Cardiac septum (tissue), 1 donor: ENCODE measurements around the gene AMIGO2. TPM values are rescaled to one million over a fixed set of nuclear protein-coding genes. Genes with fewer than 3 reads are reported as not detected.
"Not testable (repeated sequence)": the region's sequence is repeated elsewhere in the genome, so short reads cannot be mapped to it uniquely, and the experiment has no call there.

ENCODE experiments used
- DNase-seq: peaks from one replicate; pipeline ENCODE4 v3.0.0-alpha.2; 2020; ENCODE audit warnings: low spot score
- intact Hi-C: fragments of 100-400 bp; cut with DNase I; formaldehyde crosslinking; loops from one replicate; pipeline ENCODE4 v1.14.0; 2022
- long read RNA-seq: library from polyadenylated mRNA; unstranded; transcript quantifications from one replicate; pipeline ENCODE4 v2.0.0, GENCODE V29; 2021
- total RNA-seq: library from RNA; stranded (reverse); fragmentation: NEBNext Ultra II Directional; extraction: Animal tissue kit (Norgen Biotek cat#: 25700); gene quantifications from one replicate; pipeline ENCODE4 v1.2.1, GENCODE V29; 2021
- donor health status: DM: no; HTN: no; CAD: no.

Gene AMIGO2, protein sequence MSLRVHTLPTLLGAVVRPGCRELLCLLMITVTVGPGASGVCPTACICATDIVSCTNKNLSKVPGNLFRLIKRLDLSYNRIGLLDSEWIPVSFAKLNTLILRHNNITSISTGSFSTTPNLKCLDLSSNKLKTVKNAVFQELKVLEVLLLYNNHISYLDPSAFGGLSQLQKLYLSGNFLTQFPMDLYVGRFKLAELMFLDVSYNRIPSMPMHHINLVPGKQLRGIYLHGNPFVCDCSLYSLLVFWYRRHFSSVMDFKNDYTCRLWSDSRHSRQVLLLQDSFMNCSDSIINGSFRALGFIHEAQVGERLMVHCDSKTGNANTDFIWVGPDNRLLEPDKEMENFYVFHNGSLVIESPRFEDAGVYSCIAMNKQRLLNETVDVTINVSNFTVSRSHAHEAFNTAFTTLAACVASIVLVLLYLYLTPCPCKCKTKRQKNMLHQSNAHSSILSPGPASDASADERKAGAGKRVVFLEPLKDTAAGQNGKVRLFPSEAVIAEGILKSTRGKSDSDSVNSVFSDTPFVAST
- total RNA-seq, result 1.3 TPM
- long read RNA-seq, partial matches to known transcripts, result 0 of 1 reads
- long read RNA-seq, other reads (novel, unspliced or antisense), result 0 of 1 reads

DNA sequence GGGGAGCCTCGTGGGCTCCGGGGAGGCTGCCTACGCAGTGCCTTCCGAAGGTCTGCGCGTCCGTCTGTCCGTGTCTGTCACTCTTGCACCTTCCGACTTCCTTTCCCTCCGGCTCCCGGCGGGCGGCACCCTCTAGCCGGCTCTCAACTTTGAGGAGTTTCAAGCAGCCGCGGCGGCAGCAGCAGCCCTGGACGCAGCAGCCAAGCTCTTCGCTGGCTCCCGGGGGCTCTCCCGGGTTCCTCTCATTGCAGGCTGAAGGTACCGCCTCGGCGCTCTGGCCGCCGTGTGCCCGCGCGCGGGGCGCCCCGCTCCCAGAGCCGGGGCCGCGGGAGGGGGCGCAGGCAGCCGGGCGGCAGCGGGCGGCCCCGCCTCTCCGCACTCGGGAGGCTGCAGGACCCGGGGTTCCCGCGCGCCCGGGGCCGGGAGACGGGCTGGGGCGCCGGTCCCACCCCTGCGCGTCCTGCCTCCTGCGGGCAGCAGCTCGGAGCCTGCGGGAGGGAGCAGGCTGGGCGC lies at the start of gene AMIGO2, which contains the start of gene PCED1B:
Gene AMIGO2, minus strand, starts transcription at position 492 of the 513 bp plus-strand sequence. CDS start 957 bp downstream, outside the sequence.
Gene PCED1B, plus strand, starts transcription at position 154 of the 513 bp plus-strand sequence. CDS start 155,443 bp downstream, outside the sequence.
- intact Hi-C loops, result loop anchor here (10.0 kb wide), 1 partner anchor 145 kb away; no protein-coding TSS in a partner anchor
- peak; percentile 87 for DNase-seq

DNA sequence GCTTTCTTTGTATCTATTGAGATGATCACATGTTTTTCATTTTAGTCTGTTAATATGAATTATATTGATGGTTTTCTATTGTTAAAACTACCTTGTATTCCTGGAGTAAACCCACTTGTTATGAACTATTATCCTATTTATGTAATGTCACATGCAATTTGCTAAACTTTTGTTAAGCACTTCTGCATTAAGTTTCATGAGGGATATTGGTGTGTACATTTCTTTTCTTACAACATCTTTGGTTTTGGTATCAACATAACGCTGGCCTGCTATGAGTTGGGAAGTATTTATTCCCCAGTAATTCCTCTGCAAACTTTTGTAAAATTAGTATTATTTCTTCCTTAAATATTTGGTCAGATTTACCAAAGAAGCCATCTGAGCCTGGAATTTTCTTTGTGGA lies 46.5 kb upstream of the AMIGO2 start:
- intact Hi-C loops, result no loop called here

DNA sequence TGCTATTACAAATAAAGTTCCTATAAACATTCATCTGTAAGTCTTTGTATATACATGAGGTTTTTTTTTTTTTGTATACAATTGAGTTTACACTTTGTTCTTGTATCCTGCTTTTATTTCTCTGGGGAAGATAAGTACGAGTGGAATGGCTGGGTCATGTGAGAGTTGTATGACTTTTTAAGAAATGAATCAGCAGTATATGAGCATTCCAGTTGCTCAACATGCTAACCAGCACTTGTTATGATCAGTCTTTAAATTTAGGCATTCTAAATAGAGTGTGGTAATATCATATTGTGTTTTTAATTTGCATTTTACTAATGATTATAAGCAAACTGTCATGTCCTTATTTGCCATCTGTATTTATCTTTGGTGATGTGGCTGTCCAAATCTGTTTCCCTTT lies 44.7 kb upstream of the AMIGO2 start:
- intact Hi-C loops, result no loop called here
- no peak for DNase-seq

More for the DNA sequence above, 46.5 kb upstream of the AMIGO2 start:
- DNase-seq, result no peak

DNA sequence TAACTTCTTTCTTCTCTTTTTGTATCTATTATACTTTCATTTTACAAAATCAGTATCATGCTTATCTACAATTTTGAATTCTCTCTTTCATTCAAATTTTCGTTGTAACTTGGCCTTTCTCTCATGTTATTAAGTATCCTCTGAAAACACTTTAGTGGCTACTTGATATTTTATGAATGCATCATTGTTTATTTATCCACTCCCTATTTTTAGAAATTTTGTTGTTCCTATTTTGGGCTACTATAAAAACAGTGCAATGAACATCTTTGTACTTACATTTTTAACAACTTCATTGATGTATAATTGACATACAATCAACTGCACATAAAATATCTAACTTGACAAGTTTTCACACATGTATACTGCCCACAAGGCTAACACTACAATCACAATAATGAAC lies 44.0 kb upstream of the AMIGO2 start:
- intact Hi-C loops, result no loop called here
- no peak for DNase-seq

DNA sequence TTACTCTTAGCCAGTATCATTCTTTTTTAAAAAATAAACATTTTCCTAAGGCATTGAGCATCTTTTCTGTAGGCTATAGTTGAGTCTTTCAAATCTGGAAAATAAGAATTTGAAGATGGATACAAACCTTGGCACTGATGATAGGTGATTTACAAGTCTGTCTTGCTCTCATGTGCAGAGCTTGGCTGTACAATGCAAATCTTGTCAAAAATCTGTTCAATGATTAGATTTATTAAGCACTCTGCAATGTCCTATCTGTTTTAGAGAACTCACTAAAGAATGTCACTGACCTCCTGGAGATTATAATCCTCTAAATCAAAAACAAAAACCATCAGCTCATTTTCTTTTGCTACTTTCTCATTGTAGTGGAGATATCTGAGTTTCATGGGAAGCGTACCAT lies 42.8 kb upstream of the AMIGO2 start:
- intact Hi-C loops, result no loop called here
- no peak for DNase-seq

DNA sequence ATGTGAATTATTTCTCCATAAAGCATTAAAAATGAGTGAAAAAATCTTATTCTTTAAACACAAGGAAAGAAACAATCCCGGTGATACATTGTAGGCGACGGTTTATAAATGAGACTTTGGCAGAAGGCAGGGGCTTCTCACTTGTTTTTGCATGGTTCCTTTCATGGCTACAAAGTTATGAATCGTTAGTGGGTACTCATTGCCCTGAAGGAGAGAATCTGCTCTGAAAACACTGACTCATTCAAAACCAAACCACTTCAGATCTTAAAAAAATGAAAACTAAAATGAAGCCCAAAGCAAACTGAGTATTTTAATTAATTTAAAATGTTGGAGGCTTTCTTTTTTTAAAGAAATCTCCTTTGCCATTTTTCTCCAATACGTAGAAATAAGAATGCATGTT lies 41.4 kb upstream of the AMIGO2 start:
- intact Hi-C loops, result no loop called here
- DNase-seq, result no peak

DNA sequence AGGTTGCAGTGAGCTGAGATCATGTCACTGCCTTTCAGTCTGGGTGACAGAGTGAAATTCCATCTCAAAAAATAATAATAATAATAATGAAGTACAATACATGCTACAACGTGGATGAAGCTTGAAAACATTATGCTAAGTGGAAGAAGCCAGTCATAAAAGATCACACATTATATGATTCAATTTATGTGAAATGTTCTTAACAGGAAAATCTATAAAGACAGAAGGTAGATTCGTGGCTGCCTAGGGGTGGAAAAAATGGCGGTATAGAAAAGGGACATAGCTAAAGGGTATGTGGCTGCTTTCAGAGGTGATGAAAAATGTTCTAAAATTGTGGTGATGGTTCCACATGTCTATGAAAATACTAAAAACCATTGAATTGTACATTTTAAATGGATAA lies 41.0 kb upstream of the AMIGO2 start:
- no peak for DNase-seq
- intact Hi-C loops, result no loop called here

DNA sequence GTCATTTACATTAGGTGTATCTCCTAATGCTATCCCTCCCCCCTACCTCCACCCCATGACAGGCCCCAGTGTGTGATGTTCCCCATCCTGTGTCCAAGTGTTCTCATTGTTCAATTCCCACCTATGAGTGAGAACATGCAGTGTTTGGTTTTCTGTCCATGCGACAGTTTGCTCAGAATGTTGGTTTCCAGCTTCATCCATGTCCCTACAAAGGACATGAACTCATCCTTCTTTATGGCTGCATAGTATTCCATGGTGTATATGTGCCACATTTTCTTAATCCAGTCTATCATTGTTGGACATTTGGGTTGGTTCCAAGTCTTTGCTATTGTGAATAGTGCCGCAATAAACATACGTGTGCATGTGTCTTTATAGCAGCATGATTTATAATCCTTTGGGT lies 37.5 kb upstream of the AMIGO2 start:
- DNase-seq, intact Hi-C loops: not testable (repeated sequence)

DNA sequence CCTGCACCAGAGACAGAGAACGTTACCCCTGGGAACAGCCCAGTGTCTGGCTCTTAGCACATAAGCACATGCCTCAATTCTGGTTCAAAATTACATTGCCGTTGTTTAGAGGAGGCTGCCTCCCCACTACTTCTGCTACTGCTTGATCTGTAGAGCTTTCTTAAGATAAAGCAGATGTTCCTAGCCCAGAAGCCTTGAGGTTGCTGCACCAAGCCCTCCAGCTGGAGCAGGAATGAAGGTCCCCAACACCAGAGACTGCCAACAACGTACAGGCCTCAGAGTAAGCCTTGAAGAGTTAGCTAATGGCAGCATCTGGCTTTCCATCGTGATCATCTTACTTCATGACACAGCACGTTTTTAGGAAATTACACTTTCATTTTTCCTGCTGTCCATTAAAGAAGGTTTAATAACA lies 34.7 kb upstream of the AMIGO2 start:
- intact Hi-C loops, result no loop called here

DNA sequence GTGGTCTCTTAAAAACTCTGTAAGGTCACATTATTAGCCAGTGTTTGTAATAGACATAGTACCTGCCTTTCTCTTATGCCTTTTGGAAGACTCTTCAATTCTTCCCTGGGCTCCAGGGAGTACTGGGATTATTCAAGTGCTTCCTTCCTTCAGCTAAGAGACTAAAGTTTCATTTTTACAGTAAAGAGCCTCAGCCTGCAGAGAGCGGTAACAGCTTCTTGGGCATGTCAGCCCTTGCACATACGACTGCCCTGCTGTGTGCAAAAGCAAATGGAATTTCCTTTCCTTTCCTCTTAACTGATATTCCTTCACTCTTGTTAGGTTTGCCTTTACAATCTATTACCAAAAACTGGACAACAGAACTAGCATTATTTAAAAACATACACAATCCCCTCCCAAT lies 32.9 kb upstream of the AMIGO2 start:
- intact Hi-C loops, result no loop called here
- no peak for DNase-seq

More for the DNA sequence above, 34.7 kb upstream of the AMIGO2 start:
- no peak for DNase-seq

DNA sequence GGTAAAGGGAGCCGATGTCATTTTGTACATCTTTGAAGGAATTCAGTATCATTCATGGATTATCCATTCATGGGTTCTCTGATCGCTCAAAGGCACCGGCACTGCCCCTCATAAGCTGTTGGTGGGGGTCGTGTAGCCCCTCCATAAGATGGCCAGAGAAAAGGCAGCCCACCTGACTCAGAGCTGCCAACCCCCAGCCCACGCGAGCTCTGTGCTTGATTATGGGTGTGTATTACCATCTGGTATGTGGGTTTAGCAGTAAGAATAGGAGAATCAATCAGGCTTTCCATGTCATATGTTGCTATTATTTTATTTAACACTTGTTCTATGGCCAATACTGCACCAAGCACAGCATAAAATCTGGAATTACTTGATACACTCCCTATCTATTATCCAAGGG lies 32.1 kb upstream of the AMIGO2 start:
- intact Hi-C loops, result no loop called here
- DNase-seq, result no peak

DNA sequence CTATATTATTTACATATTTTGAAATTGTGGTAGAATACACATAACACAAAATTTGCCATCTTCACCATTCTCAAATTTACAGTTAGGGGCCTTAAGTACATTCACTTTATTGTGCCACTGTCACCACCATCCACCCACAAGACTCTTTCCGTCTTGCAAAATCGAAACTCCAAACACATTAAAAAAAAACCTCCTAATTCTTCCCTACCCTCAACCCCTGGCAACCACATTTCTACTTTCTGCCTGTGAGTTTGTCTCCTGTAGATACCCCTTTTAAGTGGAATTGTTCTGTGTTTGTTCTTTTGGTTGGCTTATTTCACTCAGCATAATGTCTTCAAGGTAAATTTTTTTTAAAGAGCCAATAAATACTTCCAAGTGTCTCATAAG lies 31.6 kb upstream of the AMIGO2 start:
- intact Hi-C loops, result no loop called here
- DNase-seq, result no peak

DNA sequence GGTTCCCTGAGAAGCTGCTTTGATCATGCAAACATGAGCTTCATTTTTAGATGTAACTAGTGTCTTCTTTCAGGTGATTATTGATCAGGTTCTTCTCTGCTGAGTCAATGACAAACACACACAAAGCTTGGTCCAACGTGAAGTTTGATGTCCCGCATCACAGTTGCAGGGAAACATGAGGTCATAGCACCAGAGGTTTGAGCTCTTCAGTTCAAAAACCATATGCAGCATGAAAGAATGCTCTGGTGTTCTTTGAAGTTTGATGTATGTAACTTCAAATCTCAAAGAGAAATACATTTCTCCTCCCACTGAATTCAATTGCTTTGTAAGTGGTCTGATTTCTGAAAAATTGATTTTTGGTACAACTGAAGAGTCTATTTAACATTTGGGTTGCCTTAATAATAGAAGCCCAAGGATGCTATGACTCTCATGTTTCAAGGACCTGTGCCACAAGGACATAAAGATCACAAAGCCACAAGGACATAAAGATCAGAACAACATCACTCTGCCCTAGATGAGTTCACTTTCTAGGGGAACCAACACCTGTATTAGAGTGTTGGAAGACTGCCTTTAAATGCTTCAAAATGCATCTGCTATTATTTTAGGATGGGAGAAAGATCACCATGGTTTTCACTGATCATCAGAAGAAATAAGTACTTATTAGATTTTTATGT lies 31.1 kb upstream of the AMIGO2 start:
- DNase-seq, result no peak
- intact Hi-C loops, result no loop called here

DNA sequence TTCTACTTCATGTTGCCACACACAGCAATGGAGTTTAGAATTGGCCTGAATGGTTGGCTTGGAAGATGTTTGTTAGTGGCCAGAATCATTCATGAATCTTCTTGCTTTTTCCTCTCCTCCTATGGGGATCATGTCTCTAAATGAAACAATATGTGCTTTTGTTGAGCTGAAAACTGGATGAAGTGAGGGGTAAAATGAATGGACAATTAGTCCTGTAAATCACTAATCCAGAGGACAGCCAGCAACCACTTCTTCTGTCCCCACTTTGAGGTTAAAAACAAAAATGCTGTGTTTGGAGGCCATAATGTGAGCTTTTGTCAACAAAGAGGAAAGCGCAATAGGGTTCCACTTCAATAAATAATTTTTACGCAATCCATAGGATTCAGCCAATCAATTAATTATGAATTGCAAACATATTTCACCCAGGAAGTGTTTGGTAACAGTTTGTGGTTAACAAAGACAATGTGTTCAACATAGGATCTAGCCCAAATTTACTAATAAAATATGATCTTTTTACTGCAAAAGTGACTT lies 30.3 kb upstream of the AMIGO2 start:
- no peak for DNase-seq
- intact Hi-C loops, result no loop called here

DNA sequence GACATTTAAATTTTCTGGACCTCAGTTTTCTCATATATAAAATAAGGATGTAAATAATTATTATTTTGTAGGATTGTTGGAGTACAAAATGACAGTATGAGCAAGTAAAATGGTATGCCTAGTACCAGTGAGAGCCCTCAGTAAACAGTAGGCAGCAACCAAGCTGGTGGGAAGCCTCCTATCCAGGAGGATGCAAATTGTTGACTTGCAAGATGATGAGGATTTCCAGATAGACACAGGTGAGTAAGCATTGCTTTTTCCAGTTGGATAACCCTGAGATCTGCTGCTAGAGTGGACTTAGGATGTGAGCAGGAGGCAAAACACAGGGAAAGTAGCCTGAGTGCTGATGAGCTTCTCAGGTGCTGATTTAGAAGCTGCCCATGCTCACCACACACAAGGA lies 28.2 kb upstream of the AMIGO2 start:
- DNase-seq, result no peak
- intact Hi-C loops, result no loop called here

DNA sequence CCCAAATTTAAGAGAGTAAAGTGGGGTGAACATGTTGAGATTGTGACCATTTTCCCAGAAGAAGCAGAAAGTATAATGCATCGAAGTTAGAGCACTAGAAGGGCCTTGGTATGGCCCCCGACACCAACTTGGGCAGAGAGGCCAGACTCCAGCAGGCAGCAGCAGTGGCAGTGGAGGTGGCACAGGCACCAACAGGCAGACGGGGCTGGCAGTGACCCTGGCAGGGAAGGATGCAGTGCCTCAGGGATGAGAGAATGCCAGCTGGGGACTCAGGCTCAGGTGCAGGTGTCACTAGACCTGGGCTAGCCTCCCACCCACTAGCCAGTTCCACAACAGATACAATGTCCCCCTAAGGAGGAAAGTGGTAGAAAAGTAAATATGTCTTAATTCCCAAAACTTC lies 27.7 kb upstream of the AMIGO2 start:
- intact Hi-C loops, result no loop called here
- DNase-seq, result no peak

DNA sequence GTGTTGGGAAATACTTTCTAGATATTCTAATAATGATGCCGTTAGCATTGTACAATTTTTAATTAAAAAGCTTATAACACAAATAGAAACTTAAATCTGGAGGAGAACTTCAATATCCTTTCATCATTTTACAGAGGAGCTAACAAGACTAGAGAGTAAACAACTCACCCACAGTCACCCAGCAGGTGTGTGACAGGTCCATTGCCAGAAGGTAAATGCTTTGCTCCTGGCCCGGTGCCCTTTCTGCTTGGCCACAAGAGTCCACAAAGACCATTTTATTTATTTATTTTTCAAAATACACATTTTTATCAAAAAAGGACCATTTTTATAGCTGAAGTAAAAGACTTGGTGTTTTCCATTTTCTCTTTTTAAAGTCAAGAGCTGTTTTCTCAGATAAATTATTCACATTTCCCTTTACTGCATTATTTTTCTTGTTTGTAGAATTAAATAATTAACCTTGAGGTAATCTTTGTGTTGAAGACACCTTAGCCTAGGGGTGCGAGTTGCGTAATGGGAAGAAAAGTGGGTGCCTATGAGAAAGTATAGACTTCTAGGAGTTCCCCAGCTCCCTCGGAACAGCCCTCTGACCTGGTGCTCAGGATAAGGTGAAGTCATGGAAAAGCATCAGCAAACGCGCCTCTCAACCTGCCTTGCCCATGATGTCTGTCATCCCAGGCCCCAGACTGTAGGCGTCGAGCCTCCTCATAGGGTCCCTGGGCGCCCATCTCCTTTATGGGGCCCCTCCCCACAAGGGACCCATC lies 26.3 kb upstream of the AMIGO2 start:
- no peak for DNase-seq
- intact Hi-C loops, result no loop called here

DNA sequence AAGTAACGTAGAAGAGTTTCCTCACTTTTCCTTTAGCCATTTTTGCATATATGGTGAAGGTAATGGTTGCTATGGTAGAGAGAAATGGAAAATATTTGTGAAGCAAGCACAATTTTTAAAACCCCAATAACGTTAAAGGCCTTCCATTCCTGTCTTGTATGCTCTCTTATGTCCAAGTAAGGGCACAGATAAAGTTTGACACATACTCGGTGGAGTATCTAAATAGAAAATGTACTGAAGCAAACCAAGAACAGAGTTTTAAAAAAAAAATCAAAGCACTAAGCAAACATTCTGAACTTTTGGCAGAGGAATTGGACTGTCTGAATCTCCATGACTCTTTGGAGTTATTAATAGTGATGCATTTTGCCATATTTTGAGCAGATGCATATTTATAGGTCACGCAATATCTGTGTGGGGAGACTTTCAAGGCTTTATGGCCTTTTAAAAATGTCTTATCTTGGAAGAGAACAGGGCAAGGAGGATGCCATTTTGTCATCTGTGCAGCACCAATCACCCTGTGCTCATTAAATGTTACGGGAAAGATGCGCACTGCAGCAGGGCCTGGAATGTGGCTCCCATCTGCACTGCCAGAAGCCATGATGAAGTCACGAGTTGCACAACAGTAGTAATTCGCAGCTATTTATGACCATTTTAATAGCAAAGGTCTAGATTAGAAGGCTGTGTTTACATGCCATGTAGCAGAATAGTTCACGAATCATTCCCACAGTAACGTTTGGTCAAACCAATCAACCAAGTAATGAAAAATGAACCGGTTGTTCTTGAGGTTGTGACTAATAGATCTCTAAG lies 23.3 kb upstream of the AMIGO2 start:
- intact Hi-C loops, result no loop called here
- no peak for DNase-seq

DNA sequence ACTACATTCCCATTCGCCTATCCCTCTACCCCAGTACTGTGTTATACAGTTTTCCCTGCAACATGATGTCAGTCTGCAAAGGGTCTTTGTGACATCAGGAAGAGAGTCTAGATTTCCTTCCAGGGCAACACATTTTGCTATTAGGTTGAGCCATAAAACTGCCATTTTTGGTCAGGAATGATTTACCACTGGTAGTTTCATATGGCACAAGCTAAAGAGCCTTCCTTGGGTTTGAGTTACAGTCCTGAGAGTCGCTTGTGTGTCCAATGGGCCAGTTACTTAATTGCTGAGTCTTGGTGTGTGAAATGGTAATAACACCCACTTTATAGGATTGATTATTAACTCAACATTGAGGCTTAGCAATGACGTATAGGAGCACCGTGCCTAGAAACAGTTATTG lies 22.6 kb upstream of the AMIGO2 start:
- intact Hi-C loops, result no loop called here
- no peak for DNase-seq
